Natural killer cell (primary cell): ENCODE measurements around the gene EEPD1. TPM values are rescaled to one million over a fixed set of nuclear protein-coding genes. Genes with fewer than 3 reads are reported as not detected.

ENCODE experiments used
- ATAC-seq, 3 donors: fragments of 150-1000 bp in 2 of 3; fragments of 200-7000 bp in 1 of 3; cut with Tn5 transposase; 1 replicate in 1 of 3; 2 replicates in 2 of 3; pipeline ENCODE4 v1.10.0; 2021; ENCODE audit warnings: mild to moderate bottlenecking in 2 of 3, moderate library complexity in 2 of 3
- DNase-seq, 2 donors: peaks; one replicate each; pipeline versions ENCODE4 v3.0.0 to v3.0.0-alpha.2; 2013 to 2021; ENCODE audit warnings: mixed read lengths in 1 of 2
- H3K27ac ChIP-seq: one replicate; pipeline ENCODE4 v1.5.1; 2013; ENCODE audit warnings: mild to moderate bottlenecking, low read length
- H3K27me3 ChIP-seq: one replicate; pipeline ENCODE4 v1.6.1; 2013; ENCODE audit warnings: low read length; ENCODE audit not compliant: control insufficient read depth, insufficient read depth
- H3K36me3 ChIP-seq: one replicate; pipeline ENCODE4 v1.6.1; 2013; ENCODE audit warnings: low read length; ENCODE audit not compliant: control insufficient read depth, insufficient read depth
- H3K4me1 ChIP-seq: one replicate; pipeline ENCODE4 v1.6.1; 2013; ENCODE audit warnings: low read length; ENCODE audit not compliant: control insufficient read depth, insufficient read depth
- H3K4me3 ChIP-seq: one replicate; pipeline ENCODE4 v1.5.1; 2013; ENCODE audit warnings: low read length
- H3K9me3 ChIP-seq: one replicate; pipeline ENCODE4 v1.6.1; 2013; ENCODE audit warnings: low read length; ENCODE audit not compliant: control insufficient read depth, insufficient read depth
- H3K27ac Mint-ChIP-seq, 2 donors: one replicate each; pipeline ENCODE4 v1.8.0; 2022; ENCODE audit warnings: mild to moderate bottlenecking in 2 of 2, mixed read lengths in 2 of 2, moderate library complexity in 1 of 2
- H3K27me3 Mint-ChIP-seq, 2 donors: one replicate each; pipeline ENCODE4 v1.8.0; 2022; ENCODE audit warnings: low read depth in 2 of 2, mixed read lengths in 2 of 2
- H3K36me3 Mint-ChIP-seq: one replicate; pipeline ENCODE4 v1.8.0; 2022; ENCODE audit warnings: mixed read lengths
- H3K4me1 Mint-ChIP-seq, 2 donors: one replicate each; pipeline ENCODE4 v1.8.0; 2022; ENCODE audit warnings: mixed read lengths in 2 of 2
- H3K4me3 Mint-ChIP-seq: one replicate; pipeline ENCODE4 v1.8.0; 2022; ENCODE audit warnings: mild to moderate bottlenecking, moderate library complexity, mixed read lengths
- H3K9me3 Mint-ChIP-seq, 2 donors: one replicate each; pipeline ENCODE4 v1.8.0; 2022; ENCODE audit warnings: mixed read lengths in 2 of 2
- WGBS: methylation state at CpG from one replicate; pipeline ENCODE4 v1.1.7; 2013; ENCODE audit warnings: missing lambda C conversion rate; ENCODE audit not compliant: insufficient coverage; 5-methylcytosine and 5-hydroxymethylcytosine counted together
- intact Hi-C: fragments of 100-400 bp; cut with micrococcal nuclease; formaldehyde crosslinking; loops from one replicate; pipeline ENCODE4 v1.14.2; 2022
- total RNA-seq, 4 donors: library from RNA; stranded (reverse); fragments of 120-200 nt in 1 of 4; gene quantifications; one replicate each; pipeline versions ENCODE4 v1.2.3 to v1.2.4, GENCODE V29; 2013 to 2022
- TF ChIP-seq, protein P1 (sequence below): fragments of 200-600 bp; IDR thresholded peaks from one replicate; pipeline ENCODE4 v1.8.0; 2022; ENCODE audit warnings: antibody characterized with exemption

The EEPD1 gene
- total RNA-seq, 3 donors from 2014 or later (not counting 1 experiment from before 2014, with no cell fraction given): 0.45 to 4.9 (median 1.4) TPM

DNA sequence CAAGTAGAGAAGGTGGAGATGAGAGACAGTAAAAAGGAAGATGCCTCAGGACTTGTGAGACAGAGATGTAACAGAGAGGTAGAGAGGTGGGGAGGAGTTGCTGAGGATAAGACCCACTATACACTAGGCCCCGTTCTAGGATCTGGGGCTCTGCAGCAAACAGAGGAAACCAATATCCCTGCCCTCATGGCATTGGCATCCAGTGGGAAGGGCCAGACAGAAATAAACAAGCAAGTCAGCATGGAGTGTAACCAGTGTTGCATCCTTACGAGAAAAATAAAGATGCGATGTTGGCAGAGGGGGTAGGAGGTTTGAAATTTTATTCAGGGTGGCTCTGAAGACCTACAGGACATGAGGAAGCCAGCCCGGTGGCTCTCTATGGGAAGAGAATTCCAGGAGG is 22.0 kb upstream of the EEPD1 start:
- H3K27ac Mint-ChIP-seq: no peak overlapping the region
- no peaks in the 10 kb centered on the region for H3K27me3 ChIP-seq

DNA sequence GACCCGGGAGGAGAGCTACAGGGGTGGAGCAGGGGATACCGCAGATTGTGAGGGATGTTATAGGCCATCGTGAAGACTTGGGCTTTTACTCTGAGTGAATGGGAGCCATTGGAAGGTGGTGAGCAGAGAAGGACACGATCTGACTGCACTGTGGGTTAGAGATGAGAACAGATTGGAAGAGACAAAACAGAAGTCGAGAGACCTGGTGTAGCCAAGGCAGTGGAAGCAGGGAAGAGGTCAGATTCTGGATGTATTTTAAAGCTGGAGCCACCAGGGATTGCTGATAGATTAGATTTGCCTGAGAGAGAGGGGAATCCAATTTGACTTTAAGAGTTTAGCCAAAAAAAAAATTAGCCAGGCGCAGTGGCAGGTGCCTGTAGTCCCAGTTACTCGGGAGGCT is 21.6 kb upstream of the EEPD1 start:
- H3K36me3 ChIP-seq: no peaks in the 10 kb centered on the region
- no peaks in the 10 kb centered on the region for H3K9me3 Mint-ChIP-seq
- no peaks in the 10 kb centered on the region for H3K4me1 Mint-ChIP-seq
- DNase-seq: no peak
- no peak overlapping the region for H3K27ac Mint-ChIP-seq
- peaks cover 0 to 2% of the 10 kb centered on the region in 2 donors for H3K27me3 Mint-ChIP-seq
- H3K4me3 Mint-ChIP-seq: no peak overlapping the region
- ATAC-seq: no peak
- H3K36me3 Mint-ChIP-seq: no peaks in the 10 kb centered on the region
- no peaks in the 10 kb centered on the region for H3K9me3 ChIP-seq
- WGBS: 72% methylated on average over 5 of the region's 7 CpGs
- H3K4me3 ChIP-seq: no peak overlapping the region
- H3K4me1 ChIP-seq: no peaks in the 10 kb centered on the region
- no peaks in the 10 kb centered on the region for H3K27me3 ChIP-seq
- intact Hi-C loops: no loop called here
- no peak overlapping the region for H3K27ac ChIP-seq
- TF ChIP-seq, protein P1, sequence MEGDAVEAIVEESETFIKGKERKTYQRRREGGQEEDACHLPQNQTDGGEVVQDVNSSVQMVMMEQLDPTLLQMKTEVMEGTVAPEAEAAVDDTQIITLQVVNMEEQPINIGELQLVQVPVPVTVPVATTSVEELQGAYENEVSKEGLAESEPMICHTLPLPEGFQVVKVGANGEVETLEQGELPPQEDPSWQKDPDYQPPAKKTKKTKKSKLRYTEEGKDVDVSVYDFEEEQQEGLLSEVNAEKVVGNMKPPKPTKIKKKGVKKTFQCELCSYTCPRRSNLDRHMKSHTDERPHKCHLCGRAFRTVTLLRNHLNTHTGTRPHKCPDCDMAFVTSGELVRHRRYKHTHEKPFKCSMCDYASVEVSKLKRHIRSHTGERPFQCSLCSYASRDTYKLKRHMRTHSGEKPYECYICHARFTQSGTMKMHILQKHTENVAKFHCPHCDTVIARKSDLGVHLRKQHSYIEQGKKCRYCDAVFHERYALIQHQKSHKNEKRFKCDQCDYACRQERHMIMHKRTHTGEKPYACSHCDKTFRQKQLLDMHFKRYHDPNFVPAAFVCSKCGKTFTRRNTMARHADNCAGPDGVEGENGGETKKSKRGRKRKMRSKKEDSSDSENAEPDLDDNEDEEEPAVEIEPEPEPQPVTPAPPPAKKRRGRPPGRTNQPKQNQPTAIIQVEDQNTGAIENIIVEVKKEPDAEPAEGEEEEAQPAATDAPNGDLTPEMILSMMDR: no peak

More for the DNA sequence above, 22.0 kb upstream of the EEPD1 start:
- Mint-ChIP-seq H3K36me3 (no peaks in the 10 kb centered on the region), H3K27me3 (peaks cover 0 to 2% of the 10 kb centered on the region in 2 donors), H3K9me3 (no peaks in the 10 kb centered on the region), H3K4me1 (no peaks in the 10 kb centered on the region), H3K4me3 (no peak overlapping the region)
- TF ChIP-seq, protein P1: no peak
- Histone ChIP-seq H3K36me3 (no peaks in the 10 kb centered on the region), H3K4me1 (no peaks in the 10 kb centered on the region), H3K9me3 (no peaks in the 10 kb centered on the region), H3K4me3 (no peak overlapping the region), H3K27ac (no peak overlapping the region)
- intact Hi-C loops: no loop called here
- DNase-seq: no peak
- 97% methylated on average over 4 of the region's 4 CpGs for WGBS
- no peak for ATAC-seq

DNA sequence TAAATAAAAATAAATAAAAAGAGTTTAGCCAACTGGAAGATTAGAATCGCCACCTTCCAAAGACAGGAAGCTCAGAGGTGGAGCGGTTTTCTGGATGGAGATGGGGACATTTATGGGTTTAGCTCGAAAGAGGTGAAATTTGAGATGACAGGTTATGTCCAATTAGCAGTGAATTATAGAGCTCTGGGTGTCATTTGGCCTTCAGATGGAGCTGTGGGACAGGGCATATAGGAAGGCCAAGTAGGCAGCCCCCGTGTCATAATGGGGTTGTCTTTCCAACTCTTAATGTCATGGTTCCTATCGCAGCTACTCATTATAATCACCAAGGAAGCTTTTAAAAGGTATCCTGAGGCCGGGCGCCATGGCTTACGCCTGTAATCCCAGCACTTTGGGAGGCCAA is 21.0 kb upstream of the EEPD1 start:
- intact Hi-C loops: no loop called here
- 96% methylated on average over 8 of the region's 8 CpGs for WGBS

DNA sequence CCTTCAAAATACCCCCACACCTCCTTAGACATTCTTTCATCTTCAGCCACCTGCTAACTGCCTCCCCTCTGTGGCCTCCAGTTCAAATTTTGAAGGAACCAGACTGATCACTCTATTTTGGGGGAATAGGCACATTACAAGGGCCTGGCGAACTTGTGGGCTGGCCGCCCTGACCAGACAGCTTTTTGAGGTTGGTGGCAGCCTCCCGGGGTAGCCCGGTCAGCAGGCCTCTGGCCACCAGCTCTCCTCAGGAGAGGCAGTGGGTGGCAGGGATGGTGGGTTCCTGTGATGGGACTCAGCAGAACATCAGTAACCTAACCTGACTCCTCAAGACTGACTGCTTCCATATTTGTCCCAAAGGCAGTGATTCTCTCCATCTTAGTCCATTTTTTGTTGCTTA is 17.4 kb upstream of the EEPD1 start:
- Mint-ChIP-seq H3K9me3 (peaks cover 0 to 2% of the 10 kb centered on the region in 2 donors), H3K27me3 (peaks cover 9 to 22% of the 10 kb centered on the region in 2 donors), H3K4me1 (no peaks in the 10 kb centered on the region), H3K36me3 (no peaks in the 10 kb centered on the region), H3K4me3 (no peak overlapping the region), H3K27ac (no peak overlapping the region)
- H3K4me3 ChIP-seq: no peak overlapping the region
- TF ChIP-seq, protein P1: no peak
- no peaks in the 10 kb centered on the region for H3K27me3 ChIP-seq
- H3K9me3 ChIP-seq: no peaks in the 10 kb centered on the region
- no peak for ATAC-seq
- no peaks in the 10 kb centered on the region for H3K4me1 ChIP-seq
- H3K36me3 ChIP-seq: no peaks in the 10 kb centered on the region
- intact Hi-C loops: no loop called here
- no peak for DNase-seq
- no peak overlapping the region for H3K27ac ChIP-seq
- WGBS: 90% methylated on average over 4 of the region's 4 CpGs

More for the DNA sequence above, 21.0 kb upstream of the EEPD1 start:
- no peaks in the 10 kb centered on the region for H3K4me1 ChIP-seq
- no peaks in the 10 kb centered on the region for H3K9me3 ChIP-seq
- TF ChIP-seq, protein P1: no peak
- DNase-seq (no peak), ATAC-seq (no peak)
- no peaks in the 10 kb centered on the region for H3K9me3 Mint-ChIP-seq
- no peaks in the 10 kb centered on the region for H3K36me3 Mint-ChIP-seq
- no peak overlapping the region for H3K27ac Mint-ChIP-seq
- H3K4me1 Mint-ChIP-seq: no peaks in the 10 kb centered on the region
- no peaks in the 10 kb centered on the region for H3K36me3 ChIP-seq
- no peak overlapping the region for H3K4me3 ChIP-seq
- no peak overlapping the region for H3K4me3 Mint-ChIP-seq
- H3K27ac ChIP-seq: no peak overlapping the region
- H3K27me3 ChIP-seq: no peaks in the 10 kb centered on the region
- peaks cover 0 to 2% of the 10 kb centered on the region in 2 donors for H3K27me3 Mint-ChIP-seq
